Measurements from ENCODE around the gene PTPRN.

Gene PTPRN

GRCh38 chr2:219252570-219252899 lies 56.7 kb downstream of the PTPRN start:
- no peak for TF ChIP-seq GATA3 (IDR thresholded peaks at IDR 0.05; ENCODE audit: low read depth, low read length)
- TF ChIP-seq GATA2 (IDR thresholded peaks at IDR 0.05; ENCODE audit: low read depth, low read length), result no peak

GRCh38 chr2:219252084-219252483 lies 57.1 kb downstream of the PTPRN start:
- no peak for TF ChIP-seq GATA3 (IDR thresholded peaks at IDR 0.05; ENCODE audit: low read depth, low read length)
- no peak for TF ChIP-seq GATA2 (IDR thresholded peaks at IDR 0.05; ENCODE audit: low read depth, low read length)

- TF ChIP-seq GATA3 (IDR thresholded peaks at IDR 0.05; ENCODE audit: low read depth, low read length), result no peak
- TF ChIP-seq GATA2 (IDR thresholded peaks at IDR 0.05; ENCODE audit: low read depth, low read length), result no peak
These were observed 57.5 kb downstream of the PTPRN start for GRCh38 chr2:219251656-219252055.

GRCh38 chr2:219250049-219250781 lies 59.0 kb downstream of the PTPRN start:
- no peak for TF ChIP-seq GATA3 (IDR thresholded peaks at IDR 0.05; ENCODE audit: low read depth, low read length)
- no peak for TF ChIP-seq GATA2 (IDR thresholded peaks at IDR 0.05; ENCODE audit: low read depth, low read length)

DNA sequence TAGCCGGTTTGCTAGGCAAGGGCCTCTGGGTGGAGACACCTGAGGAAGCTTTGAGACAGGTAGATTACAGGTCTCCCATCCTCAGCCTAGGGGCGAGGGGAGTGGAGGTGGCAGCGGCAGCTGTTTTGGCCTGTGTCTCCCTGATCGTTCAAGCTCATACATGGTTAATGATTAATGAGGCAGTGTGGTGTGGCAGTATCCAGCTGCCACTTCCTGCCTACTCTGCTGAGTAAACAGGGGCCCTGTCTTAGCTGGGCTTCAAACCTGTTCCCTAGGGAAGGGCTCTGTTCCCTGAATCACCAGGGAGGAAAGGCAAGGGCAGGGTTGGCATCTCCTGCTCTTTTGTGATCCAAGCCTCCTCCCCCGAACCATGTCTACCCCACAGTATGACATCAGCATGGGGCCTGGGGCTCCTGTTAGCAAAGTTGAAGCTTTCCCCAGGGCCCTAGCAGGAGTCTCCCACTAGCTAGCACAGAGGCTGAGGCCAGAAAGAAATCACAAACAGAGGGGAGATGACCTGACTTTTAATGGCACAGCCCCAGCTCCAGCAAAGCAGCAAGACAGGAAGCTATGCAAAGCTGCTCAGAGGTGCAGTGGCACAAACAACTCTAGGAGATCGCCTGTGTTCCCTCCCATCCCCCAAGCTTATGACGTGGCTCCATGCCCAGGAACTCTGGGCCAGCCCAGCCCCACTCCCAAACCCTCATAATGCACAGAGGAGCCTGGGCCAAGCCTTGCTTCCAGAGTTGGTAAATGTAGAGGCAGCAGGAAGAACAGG lies 59.8 kb downstream of the PTPRN start:
- TF ChIP-seq GATA3 (IDR thresholded peaks at IDR 0.05; ENCODE audit: low read depth, low read length) (no peak), GATA2 (IDR thresholded peaks at IDR 0.05; ENCODE audit: low read depth, low read length) (no peak)

DNA sequence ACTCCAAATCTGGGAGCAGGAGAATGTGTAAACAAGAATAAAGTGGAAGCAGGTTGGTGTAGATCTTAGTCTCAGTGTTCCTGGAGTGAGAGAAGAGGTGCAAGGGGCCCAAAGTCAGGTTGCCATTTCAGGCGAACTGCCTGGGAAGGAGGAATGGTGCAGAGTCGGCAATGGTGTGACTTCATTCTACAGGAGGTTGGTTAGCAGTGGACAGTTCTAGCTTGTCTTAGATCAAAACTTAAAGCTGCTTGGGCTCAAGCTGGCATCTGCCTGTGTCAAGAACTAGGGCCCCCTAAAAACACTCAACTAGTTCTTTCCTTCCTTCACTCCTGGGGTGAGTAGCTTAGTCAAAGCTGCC lies 60.4 kb downstream of the PTPRN start:
- TF ChIP-seq GATA2 (IDR thresholded peaks at IDR 0.05; ENCODE audit: low read depth, low read length) (no peak), GATA3 (IDR thresholded peaks at IDR 0.05; ENCODE audit: low read depth, low read length) (no peak)

GRCh38 chr2:219247678-219248642 lies 61.2 kb downstream of the PTPRN start:
- TF ChIP-seq GATA2 (IDR thresholded peaks at IDR 0.05; ENCODE audit: low read depth, low read length) (no peak), GATA3 (IDR thresholded peaks at IDR 0.05; ENCODE audit: low read depth, low read length) (no peak)

GRCh38 chr2:219246559-219246958 lies 62.6 kb downstream of the PTPRN start:
- TF ChIP-seq GATA3 (IDR thresholded peaks at IDR 0.05; ENCODE audit: low read depth, low read length) (no peak), GATA2 (IDR thresholded peaks at IDR 0.05; ENCODE audit: low read depth, low read length) (no peak)

DNA sequence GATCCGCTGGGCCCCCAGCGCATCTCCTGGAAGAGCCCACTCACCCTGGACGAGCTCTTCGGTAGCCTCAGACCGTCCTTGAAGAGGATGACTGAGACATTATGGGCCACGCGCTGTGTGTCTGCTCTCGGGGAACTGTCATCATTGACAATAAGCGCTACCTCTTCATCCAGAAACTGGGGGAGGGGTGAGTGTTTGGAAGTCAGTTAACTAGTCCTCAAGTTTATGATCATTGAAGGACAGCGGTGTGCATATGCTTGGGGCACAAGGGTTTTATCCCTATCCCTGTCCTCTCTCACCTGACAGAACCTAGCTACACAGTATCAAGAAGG lies 63.3 kb downstream of the PTPRN start:
- TF ChIP-seq GATA3 (IDR thresholded peaks at IDR 0.05; ENCODE audit: low read depth, low read length), result no peak
- TF ChIP-seq GATA2 (IDR thresholded peaks at IDR 0.05; ENCODE audit: low read depth, low read length), result no peak

- TF ChIP-seq GATA3 (IDR thresholded peaks at IDR 0.05; ENCODE audit: low read depth, low read length) (no peak), GATA2 (IDR thresholded peaks at IDR 0.05; ENCODE audit: low read depth, low read length) (no peak)
These were observed 63.9 kb downstream of the PTPRN start, which contains the start of the genes GLB1L and STK16 for GRCh38 chr2:219245148-219245898. Gene GLB1L, minus strand, starts transcription at chr2:219245444. Its CDS starts 1,871 bp downstream, at chr2:219243573. Gene STK16, plus strand, starts transcription at chr2:219245479. Its CDS starts 521 bp downstream, at chr2:219246000.

GRCh38 chr2:219244789-219245147 lies 64.4 kb downstream of the PTPRN start:
- TF ChIP-seq GATA3 (IDR thresholded peaks at IDR 0.05; ENCODE audit: low read depth, low read length) (no peak), GATA2 (IDR thresholded peaks at IDR 0.05; ENCODE audit: low read depth, low read length) (no peak)

DNA sequence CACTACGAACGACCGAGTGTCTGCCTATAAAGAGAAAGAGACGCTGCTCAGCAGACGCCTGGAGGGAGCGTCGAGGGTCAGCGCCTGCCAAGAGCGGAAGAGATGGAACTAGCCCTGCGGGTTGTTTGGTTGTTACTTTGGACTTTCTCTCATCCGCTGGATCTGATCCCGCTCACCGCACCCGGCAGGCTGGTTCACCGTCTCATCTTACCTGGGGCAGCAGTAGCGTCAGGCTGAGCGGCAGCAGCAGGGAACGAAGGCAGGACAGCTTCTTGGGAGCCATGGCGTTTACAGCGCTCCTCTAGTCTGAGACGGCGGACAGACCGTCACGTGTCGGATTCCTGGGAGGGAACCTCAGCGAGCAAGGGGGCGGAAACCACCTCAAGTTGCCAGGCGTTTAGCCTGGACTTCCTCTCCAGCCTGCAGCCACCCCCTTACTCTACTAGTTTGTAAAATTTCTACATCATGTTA lies 65.9 kb downstream of the PTPRN start:
- TF ChIP-seq GATA2 (IDR thresholded peaks at IDR 0.05; ENCODE audit: low read depth, low read length), result no peak
- TF ChIP-seq GATA3 (IDR thresholded peaks at IDR 0.05; ENCODE audit: low read depth, low read length), result no peak

Measured in SH-SY5Y (cell line).